Posterior vena cava (tissue), 2 donors: ENCODE data around the gene SMCHD1. TPM values are rescaled to one million over a fixed set of nuclear protein-coding genes. Genes with fewer than 3 reads are reported as not detected.
"Not testable (repeated sequence)": the region's sequence is repeated elsewhere in the genome, so short reads cannot be mapped to it uniquely, and the experiment has no call there.

Experiments
- DNase-seq: peaks from one replicate; pipeline ENCODE4 v3.0.0-alpha.2; 2020; ENCODE audit warnings: low spot score
- intact Hi-C, 2 donors: fragments of 100-400 bp; cut with DNase I; formaldehyde crosslinking; loops; one replicate each; pipeline versions ENCODE4 v1.14.1 to v1.14.2; 2022 to 2023
- total RNA-seq, 2 donors: library from RNA; stranded (reverse); fragmentation: NEBNext Ultra II Directional; extraction: Animal tissue kit (Norgen Biotek cat#: 25700); gene quantifications; one replicate each; pipeline ENCODE4 v1.2.1, GENCODE V29; 2021
- donor health status: DM: yes; HTN: yes; CAD: no.
- donor health status: DM: yes; HTN: yes; CAD: no.

Gene SMCHD1
- total RNA-seq, 2 donors from 2014 or later, result 50.8 to 54.2 TPM

DNA sequence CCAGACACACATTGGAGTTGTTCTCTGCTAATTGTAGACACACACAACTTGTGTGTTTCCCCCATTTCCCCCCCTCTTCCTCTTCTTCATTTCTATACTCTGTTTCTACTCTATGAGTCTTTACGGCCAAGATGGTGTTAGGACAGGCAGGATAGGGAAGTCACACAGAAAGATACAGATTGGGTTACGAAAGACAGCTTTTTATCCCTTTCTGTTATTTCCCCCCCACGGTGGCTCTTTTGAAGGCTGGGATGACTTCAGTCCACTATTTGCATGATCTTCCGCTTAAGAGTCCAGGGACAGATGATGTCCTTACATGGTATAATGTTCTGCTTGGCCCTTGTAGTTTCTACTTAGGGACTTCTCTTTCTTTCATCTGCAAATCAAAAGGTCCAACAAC, 189.6 kb downstream of the SMCHD1 start:
- DNase-seq, result no peak
- intact Hi-C loops, result loop anchor here in 1 of 2 donors (5.0 kb wide), 1 partner anchor 478 kb away; no protein-coding TSS in a partner anchor

DNA sequence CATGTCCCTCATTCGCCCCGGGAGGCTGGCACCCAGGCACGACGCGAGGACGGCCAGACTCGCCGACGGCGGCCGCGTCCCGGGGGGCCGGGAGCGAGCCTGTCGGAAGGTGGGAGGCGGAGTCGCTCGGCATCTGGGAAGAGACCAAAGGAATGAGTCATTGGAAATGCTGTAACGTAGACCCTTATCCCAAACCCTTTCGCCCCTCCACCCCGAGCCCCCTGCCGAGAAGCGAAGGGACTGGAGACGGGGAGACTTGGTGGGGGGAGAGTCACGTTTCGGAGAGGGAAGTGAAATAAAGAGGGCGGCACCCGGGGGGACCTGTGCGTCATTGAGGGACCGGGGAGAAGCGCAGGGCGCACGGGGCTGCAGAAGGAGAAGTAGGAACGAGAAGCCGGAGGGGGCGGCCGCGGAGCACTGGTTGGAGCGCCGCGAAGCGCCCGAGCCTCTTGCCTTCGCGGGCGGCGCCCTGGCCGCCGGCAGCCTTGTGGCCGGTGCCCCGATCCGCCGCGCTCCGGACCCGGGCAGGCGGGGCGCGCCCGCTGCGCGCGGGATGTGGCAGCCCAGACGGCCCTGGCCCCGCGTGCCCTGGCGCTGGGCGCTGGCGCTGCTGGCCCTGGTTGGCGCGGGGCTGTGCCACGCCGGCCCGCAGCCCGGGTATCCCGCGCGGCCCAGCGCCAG, 191.2 kb downstream of the SMCHD1 start, which contains the start of gene EMILIN2:
EMILIN2 (plus strand) TSS at position 371 of the 681 bp plus-strand sequence; CDS start at position 554, 183 bp downstream.
- intact Hi-C loops, result loop anchor here in 1 of 2 donors (2.0 to 5.0 kb wide), 2 partner anchors 64 to 479 kb away; no protein-coding TSS in a partner anchor
- DNase-seq, result peak; percentile 96

DNA sequence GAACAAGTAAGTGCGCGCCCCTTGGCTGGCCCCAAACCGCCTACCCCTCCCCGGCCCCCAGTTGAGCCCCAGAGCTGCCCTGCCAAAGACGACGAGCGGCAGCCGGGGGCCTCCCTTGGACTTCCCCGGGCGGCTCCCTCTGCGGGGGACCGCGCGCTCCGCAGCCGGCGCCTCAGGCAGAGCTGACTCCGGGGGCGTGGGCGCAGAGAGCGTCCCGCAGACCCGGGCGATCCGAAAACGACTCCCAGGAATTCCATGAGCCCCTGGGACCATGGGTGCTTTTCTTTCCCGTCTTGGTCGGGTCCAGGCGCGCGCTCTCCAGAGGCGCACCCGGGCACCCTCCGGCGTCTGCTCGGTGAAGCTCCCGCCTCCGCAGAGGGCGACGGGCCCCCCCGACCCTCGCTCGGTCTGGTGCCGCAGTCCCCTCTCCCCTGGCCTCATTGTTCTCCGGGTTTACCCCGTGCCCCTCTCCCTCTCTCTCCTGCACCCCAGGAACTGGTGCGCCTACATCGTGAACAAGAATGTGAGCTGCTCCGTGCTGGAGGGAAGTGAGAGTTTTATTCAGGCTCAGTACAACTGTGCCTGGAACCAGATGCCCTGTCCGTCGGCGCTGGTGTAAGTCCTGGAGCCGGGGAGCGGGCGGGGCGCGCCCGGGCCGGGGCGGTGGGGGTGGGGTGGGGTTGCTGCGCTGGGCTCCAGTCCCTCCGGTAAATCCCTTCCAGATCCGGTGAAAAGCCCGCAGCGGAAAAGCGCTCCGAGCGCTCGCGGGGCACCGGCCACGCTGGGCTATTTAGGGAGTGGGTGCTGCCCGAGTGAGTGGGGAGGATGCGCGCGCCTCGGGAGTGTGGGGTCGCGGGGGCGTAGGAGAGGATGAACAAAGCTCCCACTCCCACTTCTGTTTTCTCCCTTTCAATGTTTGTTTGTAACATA, 192.1 kb downstream of the SMCHD1 start:
- intact Hi-C loops, result loop anchor here in 1 of 2 donors (2.0 to 5.0 kb wide), 2 partner anchors 63 to 480 kb away; no protein-coding TSS in a partner anchor
- DNase-seq, result peak; percentile 87

DNA sequence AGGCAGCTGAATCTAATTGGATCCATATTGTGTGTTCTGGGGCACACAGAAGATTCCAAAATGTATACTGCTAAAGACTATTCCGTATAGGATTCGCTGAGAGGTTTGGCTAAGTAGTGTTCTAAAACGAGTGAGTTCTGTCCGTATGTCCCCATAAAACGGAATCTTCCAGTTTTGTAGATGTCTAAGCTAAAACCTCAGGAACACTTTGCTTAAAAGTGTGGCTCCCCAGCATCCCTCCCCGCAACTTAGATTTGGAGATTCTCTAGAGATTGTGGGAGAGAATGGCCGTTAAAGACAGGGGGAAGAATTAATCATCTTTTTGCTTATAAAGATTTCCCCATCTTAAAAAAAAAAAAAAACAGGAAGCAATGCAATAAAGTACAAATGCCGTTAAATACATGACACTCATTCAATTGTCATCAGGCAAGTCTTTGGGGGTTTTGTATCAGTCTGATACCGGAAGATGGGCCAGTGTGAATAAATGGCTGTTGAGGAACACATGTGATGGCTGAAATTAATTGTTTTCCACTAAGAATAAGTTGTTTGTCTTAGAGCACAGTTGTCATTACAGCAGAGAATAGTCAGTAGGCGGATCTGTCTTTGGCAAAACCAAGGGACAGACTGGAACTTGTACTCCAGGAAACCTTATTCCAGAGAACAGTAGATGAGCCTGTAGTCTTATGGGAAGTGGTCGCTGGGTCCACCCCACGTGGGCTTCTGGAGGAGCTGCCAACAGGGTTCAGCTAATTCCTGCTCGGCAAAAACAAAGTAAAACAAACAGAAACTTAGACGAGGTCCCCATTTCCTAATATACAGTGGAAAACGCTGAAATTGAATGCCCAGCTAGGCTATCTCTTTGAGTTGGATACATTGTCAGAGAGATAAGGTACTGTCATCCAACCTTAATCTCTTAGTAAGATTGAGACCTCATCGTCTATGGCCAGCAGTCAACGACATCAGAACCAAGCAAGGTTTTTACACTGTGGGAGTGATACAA, 193.0 kb downstream of the SMCHD1 start:
- no peak for DNase-seq
- intact Hi-C loops, result loop anchor here in 1 of 2 donors (5.0 kb wide), 1 partner anchor 481 kb away; no protein-coding TSS in a partner anchor

DNA sequence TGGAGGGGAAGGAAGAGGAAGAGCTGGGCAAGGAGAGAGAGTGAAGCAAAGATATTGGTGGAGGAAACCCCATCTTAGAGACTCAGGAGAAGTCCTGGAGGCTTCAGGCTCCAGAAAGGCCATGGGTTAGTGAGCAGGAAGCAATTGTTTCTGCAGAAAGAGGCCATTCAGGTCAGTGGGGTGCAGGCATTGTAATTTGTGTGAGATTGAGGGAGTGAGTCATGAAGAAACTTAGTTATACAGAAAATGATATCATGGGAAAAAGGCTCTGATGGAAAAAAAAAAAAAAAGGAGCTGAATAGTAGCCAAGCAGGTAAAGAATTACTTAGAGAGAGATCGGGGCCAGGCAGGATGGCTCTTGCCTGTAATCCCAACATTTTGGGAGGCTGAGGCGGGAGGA, 195.3 kb downstream of the SMCHD1 start:
- intact Hi-C loops, result no loop called here
- no peak for DNase-seq

DNA sequence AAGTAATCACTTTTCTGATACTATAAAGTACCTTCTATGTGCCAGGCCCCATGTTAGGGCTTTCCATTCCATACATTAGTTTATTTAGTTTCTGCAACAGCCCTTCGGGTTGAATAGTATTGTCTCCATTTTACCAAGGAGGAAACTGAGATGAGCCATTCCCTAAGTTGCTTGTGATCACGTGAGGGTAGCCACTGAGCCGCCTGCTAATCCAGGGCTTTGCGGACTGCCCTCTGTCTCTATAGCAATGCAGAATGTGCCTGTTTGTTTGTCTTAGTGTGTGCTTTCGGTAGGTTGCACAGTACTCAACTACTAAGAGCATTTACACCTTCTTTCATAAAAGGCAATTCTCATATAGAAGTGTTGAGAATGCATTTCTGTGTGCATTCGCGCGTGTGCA, 196.2 kb downstream of the SMCHD1 start:
- intact Hi-C loops, result no loop called here

DNA sequence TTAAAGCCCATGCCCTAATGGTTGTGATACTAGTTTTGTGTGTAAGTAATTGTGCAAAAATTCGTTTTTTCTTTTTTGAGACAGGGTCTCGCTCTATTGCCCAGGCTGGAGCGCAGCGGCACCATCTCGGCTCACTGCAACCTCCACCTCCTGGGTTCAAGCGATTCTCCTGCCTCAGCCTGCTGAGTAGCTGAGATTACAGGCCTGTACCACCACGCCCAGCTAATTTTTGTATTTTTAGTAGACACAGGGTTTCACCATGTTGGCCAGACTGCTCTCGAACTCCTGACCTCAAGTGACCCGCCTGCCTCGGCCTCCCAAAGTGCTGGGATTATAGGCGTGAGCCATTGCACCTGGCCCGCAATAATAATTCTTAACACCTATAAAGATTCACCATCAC, 196.9 kb downstream of the SMCHD1 start:
- intact Hi-C loops, DNase-seq: not testable (repeated sequence)

More for the DNA sequence above, 196.2 kb downstream of the SMCHD1 start:
- no peak for DNase-seq

DNA sequence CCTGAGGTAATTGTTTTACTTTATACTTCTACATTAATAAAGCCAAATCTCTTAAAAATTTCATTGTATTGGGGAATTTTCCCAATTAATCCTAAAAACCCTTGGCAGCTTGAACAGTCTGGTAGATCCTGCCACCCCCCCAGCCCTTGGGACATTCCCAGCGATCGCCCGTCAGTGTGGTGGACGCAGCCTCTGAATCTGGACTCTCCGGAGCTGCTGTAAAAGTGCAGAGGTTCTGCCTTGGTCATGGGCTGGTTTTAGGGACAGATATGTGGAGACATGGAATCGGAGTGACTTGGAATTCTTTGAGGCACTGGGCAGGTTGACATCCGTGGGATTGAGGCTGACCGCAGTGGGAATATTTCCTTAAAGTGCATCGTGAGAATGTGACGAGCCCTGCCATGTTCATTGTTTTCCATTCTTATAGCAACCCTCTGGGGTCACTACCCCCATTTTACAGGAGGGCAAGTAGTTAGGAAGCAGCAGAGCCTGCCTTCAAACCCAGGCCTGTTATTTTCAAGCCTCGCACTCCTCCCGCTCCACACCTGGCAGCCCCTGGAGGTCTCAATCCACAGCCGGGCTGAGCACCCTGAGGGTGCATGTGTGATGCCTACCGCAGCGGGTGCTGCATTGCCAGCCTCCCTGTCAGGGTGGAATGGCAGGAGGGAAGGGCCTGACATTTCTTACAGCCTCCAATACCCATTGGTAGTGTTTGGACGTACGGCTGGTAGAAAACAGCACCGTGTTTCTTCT, 197.8 kb downstream of the SMCHD1 start:
- no peak for DNase-seq
- intact Hi-C loops, result no loop called here

DNA sequence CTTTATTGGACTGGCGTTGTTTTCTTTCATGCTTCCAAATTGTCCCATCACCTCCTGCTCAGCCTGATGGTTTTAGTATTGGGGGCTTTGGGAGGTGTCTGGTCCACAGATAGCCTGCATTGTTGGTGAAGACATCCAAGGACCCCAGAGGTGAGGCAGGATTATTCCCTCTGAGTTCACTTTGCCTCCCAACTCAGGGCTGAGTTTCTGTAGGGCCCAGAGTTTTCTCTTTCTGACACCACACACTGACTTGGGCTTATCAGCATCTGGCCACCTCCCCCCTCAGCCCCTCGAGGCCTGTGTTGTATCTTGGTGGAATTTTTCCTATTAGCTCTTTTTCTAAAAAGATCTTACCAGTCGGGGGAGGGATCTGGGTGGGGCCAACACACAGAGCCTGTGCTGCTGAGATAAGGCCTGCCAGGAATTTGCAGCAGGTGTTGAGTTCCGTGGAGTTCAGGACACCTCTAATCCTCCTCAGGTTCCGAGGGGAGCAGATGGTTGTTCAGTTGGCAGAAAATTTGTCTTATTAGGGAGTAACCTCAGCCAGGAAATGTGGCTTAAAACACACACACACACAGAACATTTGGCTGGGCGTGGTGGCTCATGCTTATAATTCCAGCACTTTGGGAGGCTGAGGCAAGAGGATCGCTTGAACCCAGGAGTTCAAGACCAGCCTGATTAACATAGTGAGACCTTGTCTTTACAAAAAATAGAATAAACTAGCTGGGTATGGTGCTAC, 198.6 kb downstream of the SMCHD1 start:
- intact Hi-C loops, result no loop called here
- no peak for DNase-seq

Other genes with a start within 250 kb of the SMCHD1 start
- gene METTL4, start 84.2 kb upstream of the SMCHD1 start, total RNA-seq, result 1 to 10 TPM; 7.4 to 8.6 TPM
- 1 to 10 TPM in 1 of 2 donors, under 1 TPM in 1; 0.48 to 1.4 TPM for gene NDC80, start 84.2 kb upstream of the SMCHD1 start, total RNA-seq
- 10 to 100 TPM; 21.0 to 32.4 TPM for gene EMILIN2, start 191.3 kb downstream of the SMCHD1 start, total RNA-seq